SK-N-SH treated with all-trans-retinoic acid at 6 μM for 48 hours (cell line): ENCODE measurements around the gene CACNA1D.

Experiments
- TF ChIP-seq, protein P1 (sequence below): fragments of 250-450 bp; sonication (Bioruptor Pico); IDR thresholded peaks from 2 replicates; pipeline ENCODE4 v1.5.1; 2021; ENCODE audit warnings: mild to moderate bottlenecking, moderate library complexity
- TF ChIP-seq, protein P2 (sequence below): fragments of 250-450 bp; sonication (Bioruptor Pico); IDR thresholded peaks from 2 replicates; pipeline ENCODE4 v1.5.1; 2020; ENCODE audit warnings: low read depth, mild to moderate bottlenecking, moderate library complexity
- TF ChIP-seq, protein P3 (sequence below): fragments of 250-450 bp; sonication (Bioruptor Pico); IDR thresholded peaks from 2 replicates; pipeline ENCODE4 v1.8.0; 2020; ENCODE audit warnings: mild to moderate bottlenecking, moderate library complexity, borderline replicate concordance

DNA sequence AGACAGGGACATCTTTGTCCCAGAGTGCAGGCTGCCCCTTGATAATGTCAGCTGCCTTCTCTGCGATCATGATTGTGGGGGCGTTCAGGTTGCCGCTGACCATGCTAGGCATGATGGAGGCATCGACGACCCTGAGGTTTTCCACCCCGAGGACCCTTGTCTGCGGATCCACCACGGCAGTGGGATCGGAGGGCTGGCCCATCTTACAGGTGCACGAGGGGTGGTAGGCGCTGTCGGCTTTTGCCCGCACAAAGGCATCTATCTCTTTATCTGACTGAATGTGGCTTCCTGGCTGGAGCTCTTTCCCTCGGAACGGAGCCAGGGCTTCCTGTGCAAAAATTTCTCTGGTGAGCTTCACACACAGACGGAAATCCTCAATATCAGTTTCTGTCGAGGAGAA lies 323.4 kb downstream of the CACNA1D start:
- TF ChIP-seq, protein P1, sequence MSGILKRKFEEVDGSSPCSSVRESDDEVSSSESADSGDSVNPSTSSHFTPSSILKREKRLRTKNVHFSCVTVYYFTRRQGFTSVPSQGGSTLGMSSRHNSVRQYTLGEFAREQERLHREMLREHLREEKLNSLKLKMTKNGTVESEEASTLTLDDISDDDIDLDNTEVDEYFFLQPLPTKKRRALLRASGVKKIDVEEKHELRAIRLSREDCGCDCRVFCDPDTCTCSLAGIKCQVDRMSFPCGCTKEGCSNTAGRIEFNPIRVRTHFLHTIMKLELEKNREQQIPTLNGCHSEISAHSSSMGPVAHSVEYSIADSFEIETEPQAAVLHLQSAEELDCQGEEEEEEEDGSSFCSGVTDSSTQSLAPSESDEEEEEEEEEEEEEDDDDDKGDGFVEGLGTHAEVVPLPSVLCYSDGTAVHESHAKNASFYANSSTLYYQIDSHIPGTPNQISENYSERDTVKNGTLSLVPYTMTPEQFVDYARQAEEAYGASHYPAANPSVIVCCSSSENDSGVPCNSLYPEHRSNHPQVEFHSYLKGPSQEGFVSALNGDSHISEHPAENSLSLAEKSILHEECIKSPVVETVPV (CRISPR knock-in tag), result no peak
- TF ChIP-seq, protein P2, sequence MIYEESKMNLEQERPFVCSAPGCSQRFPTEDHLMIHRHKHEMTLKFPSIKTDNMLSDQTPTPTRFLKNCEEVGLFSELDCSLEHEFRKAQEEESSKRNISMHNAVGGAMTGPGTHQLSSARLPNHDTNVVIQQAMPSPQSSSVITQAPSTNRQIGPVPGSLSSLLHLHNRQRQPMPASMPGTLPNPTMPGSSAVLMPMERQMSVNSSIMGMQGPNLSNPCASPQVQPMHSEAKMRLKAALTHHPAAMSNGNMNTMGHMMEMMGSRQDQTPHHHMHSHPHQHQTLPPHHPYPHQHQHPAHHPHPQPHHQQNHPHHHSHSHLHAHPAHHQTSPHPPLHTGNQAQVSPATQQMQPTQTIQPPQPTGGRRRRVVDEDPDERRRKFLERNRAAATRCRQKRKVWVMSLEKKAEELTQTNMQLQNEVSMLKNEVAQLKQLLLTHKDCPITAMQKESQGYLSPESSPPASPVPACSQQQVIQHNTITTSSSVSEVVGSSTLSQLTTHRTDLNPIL (CRISPR knock-in tag), result no peak
- TF ChIP-seq, protein P3, sequence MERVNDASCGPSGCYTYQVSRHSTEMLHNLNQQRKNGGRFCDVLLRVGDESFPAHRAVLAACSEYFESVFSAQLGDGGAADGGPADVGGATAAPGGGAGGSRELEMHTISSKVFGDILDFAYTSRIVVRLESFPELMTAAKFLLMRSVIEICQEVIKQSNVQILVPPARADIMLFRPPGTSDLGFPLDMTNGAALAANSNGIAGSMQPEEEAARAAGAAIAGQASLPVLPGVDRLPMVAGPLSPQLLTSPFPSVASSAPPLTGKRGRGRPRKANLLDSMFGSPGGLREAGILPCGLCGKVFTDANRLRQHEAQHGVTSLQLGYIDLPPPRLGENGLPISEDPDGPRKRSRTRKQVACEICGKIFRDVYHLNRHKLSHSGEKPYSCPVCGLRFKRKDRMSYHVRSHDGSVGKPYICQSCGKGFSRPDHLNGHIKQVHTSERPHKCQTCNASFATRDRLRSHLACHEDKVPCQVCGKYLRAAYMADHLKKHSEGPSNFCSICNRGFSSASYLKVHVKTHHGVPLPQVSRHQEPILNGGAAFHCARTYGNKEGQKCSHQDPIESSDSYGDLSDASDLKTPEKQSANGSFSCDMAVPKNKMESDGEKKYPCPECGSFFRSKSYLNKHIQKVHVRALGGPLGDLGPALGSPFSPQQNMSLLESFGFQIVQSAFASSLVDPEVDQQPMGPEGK (CRISPR knock-in tag), result no peak
